Lower leg skin (tissue), 3 donors: ENCODE results near the gene PROM1.

ENCODE experiments used
- POLR2A ChIP-seq, 2 donors: fragments of 450-650 bp; IDR thresholded peaks; one replicate each; pipeline ENCODE4 v1.6.1; 2016 to 2017; ENCODE audit warnings: antibody characterized with exemption in 2 of 2, mild to moderate bottlenecking in 1 of 2, moderate library complexity in 1 of 2
- TF ChIP-seq, protein P1 (sequence below), 3 donors: fragments of 450-650 bp; IDR thresholded peaks; one replicate each; pipeline ENCODE4 v1.5.1; 2016; ENCODE audit warnings: antibody characterized with exemption in 3 of 3, mild to moderate bottlenecking in 3 of 3, moderate library complexity in 2 of 3

DNA sequence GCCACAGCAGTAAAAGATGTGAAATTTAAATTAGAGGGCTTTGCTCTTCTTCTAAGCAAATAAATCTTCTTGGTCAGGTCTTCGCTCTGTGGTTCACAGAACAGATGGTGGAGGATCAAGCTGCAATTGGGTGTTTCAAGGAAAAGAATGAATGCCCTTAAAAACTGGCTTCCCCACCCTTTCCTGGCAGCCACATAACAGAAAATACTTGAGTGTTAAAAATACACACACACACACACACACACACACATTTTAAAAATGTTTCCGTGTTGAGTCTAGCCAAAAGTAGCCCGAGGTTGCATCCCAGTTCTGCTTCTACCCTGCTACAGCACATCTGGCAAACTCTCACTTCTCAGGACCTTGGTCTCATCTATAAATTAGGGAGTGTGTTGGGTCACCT is 64.2 kb downstream of the PROM1 start:
- TF ChIP-seq, protein P1, sequence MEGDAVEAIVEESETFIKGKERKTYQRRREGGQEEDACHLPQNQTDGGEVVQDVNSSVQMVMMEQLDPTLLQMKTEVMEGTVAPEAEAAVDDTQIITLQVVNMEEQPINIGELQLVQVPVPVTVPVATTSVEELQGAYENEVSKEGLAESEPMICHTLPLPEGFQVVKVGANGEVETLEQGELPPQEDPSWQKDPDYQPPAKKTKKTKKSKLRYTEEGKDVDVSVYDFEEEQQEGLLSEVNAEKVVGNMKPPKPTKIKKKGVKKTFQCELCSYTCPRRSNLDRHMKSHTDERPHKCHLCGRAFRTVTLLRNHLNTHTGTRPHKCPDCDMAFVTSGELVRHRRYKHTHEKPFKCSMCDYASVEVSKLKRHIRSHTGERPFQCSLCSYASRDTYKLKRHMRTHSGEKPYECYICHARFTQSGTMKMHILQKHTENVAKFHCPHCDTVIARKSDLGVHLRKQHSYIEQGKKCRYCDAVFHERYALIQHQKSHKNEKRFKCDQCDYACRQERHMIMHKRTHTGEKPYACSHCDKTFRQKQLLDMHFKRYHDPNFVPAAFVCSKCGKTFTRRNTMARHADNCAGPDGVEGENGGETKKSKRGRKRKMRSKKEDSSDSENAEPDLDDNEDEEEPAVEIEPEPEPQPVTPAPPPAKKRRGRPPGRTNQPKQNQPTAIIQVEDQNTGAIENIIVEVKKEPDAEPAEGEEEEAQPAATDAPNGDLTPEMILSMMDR (IDR thresholded peaks at IDR 0.05), result no peak
- no peak for TF ChIP-seq POLR2A (IDR thresholded peaks at IDR 0.05)
